ENCODE measurements around the gene MARF1. TPM values are rescaled to one million over a fixed set of nuclear protein-coding genes. Genes with fewer than 3 reads are reported as not detected.

The MARF1 gene
- total RNA-seq, 1 experiment from 2014 or later = 7.9 TPM

- no peak for DNase-seq (ENCODE audit: low read depth)
Observed at GRCh38 chr16:15602285-15603044, 40.5 kb downstream of the MARF1 start.

- DNase-seq (ENCODE audit: low read depth) = no peak
Observed at GRCh38 chr16:15601212-15601879, 41.6 kb downstream of the MARF1 start.

DNA sequence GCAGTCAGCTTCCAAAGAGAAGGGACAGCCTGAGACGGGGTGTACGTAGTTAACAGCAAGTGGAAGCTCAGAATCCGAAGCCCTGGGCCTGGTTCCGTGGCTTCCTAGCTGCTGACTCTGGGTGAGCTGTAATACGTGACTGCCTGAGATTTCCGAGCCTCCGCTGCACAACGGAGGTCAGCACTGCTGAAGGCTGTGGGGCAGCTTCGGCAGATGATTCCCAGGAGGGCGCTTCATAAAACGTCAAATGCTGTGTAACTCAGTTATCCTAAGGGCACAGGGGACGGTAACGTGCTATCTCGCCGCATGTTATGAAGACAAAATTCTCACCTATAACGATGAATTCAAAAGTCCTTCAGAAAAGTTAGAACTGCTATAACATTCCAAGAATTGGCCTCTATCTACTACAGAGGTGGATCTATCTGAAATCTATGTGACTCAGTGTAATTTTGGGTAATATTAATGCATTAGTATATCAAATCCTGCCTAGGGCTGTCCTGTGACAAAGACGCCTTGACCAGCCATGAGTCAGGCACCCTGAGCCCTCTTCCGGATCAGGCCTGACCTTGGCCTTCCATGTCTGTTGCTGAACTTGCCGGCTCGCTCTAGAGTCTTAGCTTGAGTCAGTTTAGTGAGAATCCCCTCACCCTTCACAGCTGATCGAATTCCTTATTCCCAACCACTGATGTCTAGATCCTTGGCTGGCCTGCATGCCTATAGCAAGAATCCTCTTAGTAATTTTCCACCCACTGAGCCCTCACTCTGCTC, 43.5 kb downstream of the MARF1 start:
- DNase-seq (ENCODE audit: low read depth) = no peak

GRCh38 chr16:15598648-15599190, 44.2 kb downstream of the MARF1 start:
- DNase-seq (ENCODE audit: low read depth) = no peak

DNA sequence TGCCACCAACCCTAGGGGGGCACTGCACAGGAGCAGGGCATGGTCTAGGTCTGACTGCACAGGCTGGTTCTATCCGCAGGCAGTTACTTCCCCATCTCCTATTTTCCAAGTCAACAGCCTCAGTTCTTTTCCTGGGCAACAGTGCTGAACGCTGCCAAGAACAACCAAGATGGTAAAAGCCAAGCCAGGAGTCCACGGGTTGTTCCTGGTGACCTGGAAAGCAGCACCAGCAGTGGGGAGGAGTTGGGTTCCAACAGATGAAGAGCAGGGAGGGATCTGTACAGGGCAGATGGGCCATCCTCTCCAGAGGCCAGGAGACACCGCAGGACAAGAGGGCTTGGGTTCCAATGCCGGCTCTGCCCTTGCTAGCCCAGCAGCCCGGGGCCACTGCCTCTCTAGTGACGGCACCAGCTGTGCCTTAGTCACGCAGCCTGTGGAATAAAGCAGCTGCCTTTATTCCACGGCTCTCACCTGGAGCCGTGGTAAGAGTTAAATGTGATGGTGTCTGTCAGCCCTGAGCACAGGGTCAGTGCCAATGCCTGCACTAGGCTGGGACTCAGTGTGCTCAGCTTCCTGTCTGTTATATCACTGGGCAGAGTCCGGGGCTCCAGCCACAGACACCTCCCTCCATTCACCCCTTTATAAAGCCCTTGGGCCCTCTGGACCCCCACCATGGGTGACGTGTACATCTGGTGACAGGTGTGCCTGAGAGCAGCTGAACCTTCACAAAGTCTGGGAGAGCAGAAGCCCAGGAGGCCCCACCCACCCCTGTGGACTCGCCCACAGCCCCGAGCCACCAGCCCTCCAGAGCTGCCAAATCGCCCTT, 44.9 kb downstream of the MARF1 start:
- DNase-seq (ENCODE audit: low read depth) = no peak

- DNase-seq (ENCODE audit: low read depth) = no peak
Observed at GRCh38 chr16:15597135-15597534, 45.8 kb downstream of the MARF1 start.

DNA sequence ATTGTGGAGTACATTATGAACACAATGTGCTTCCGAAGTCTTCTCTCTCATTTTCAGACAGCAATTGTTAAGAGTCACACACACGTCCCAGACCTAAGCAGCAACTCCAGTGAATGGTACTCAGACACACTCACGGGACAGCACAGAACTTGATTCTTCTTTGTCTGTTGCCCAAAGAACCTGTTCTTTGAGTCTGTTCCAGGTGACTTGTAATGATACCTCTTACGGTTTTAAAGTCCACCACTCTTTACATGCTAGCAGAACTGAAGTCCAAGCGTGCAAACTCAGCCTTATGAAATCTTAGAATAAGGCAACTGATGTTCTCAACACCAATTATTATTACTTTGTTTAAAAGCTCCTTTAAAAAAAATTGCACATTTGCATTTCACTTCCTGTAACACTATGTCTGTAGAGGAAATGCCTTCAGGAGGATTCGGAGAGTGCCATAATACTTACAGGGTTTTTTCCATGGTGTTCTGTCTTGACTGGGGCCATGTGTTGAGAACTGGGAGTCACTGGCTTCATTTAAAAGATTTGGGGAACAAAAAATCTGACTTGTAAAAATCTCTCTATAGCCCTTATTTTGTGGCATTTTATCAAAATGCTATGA, 48.1 kb downstream of the MARF1 start:
- no peak for DNase-seq (ENCODE audit: low read depth)

- no peak for DNase-seq (ENCODE audit: low read depth)
Observed at GRCh38 chr16:15593235-15593634, 49.7 kb downstream of the MARF1 start.

DNA sequence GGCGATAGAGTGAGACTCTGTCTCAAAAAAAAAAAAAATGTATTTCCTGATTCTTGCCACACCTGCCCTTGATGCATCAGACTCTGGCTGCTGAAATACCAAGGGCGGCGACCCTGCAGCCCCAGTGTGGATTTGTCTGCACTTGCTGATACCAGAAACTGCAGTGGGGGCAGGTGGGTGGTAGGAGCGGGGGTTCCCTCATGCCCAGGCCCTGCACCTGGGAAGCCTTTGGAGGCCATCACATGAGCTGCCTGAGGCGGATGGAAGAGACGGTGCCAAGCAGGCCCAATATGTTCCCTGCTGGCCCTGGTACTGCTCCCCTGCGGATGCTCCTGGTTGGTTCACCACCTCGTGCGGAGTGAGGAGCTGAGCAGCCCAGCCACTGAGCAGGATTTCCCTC, 50.6 kb downstream of the MARF1 start:
- no peak for DNase-seq (ENCODE audit: low read depth)

- no peak for DNase-seq (ENCODE audit: low read depth)
Observed at GRCh38 chr16:15587152-15587825, 55.7 kb downstream of the MARF1 start.

GRCh38 chr16:15586716-15587115, 56.2 kb downstream of the MARF1 start:
- no peak for DNase-seq (ENCODE audit: low read depth)

DNA sequence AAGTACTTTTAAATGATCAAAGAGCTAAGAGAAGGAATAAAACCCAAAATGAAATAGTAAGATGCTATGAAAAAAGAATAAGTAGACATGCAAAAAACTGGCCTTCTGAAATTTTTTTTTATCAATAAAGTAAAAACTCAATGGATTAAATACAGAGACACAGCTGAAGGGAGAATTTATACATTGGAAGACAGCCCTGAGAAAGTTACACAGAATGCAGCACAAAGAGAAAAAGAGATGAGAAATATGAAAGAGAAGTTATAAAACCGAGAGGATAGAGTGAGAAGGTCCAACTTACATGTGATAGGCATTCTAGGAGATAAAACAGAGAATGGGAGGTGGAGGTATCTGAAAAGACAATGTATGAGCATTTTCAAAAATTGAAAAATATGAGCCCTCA, 57.0 kb downstream of the MARF1 start:
- no peak for DNase-seq (ENCODE audit: low read depth)

DNA sequence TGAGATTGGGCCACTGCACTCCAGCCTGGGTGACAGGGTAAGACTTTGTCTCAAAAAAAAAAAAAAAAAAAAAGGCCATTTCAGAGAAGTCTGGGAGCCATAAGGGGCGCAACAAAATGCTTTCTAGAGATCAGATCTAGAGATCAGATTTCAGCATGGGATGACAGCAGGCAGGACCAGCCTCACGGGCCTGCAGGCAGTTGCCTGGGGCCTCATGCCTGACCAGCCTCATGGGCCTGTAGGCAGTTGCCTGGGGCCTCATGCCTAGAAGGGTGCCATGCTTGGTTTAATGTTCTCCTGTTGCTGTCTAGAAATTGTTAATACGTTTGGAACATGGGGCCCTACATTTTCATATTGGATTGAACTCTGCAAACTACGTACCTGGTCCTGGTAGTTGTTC, 59.4 kb downstream of the MARF1 start:
- no peak for DNase-seq (ENCODE audit: low read depth)

GRCh38 chr16:15581127-15581815, 61.7 kb downstream of the MARF1 start:
- DNase-seq (ENCODE audit: low read depth) = no peak

- no peak for DNase-seq (ENCODE audit: low read depth)
Observed at GRCh38 chr16:15578824-15579223, 64.1 kb downstream of the MARF1 start.

- no peak for DNase-seq (ENCODE audit: low read depth)
Observed at GRCh38 chr16:15576960-15577958, 65.7 kb downstream of the MARF1 start.

- no peak for DNase-seq (ENCODE audit: low read depth)
Observed at GRCh38 chr16:15575293-15576049, 67.5 kb downstream of the MARF1 start.

DNA sequence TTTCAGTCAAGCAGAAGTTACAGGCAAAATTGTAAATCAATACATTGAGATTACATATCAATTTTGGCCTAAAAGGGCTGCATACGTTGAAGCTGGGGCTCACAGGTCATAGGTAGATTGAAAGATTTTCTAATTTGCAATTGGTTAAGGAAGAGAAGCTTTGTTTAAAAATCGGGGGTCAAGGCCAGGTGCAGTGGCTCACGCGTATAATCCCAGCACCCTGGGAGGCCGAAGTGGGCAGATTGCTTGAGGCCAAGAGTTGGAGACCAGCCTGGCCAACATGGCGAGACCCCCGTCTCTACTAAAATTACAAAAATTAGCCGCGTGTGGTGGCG, 68.4 kb downstream of the MARF1 start:
- DNase-seq (ENCODE audit: low read depth) = no peak

All from Daoy (cell line).